Ishikawa (cell line): ENCODE data around the gene FLG.

Experiments
- CEBPB ChIP-seq: IDR thresholded peaks from 2 replicates; pipeline ENCODE4 v1.6.1; 2012
- CREB1 ChIP-seq: IDR thresholded peaks from 2 replicates; pipeline ENCODE4 v1.6.1; 2012; ENCODE audit warnings: low read depth
- EGR1 ChIP-seq: IDR thresholded peaks from 2 replicates; pipeline ENCODE4 v1.6.1; 2012
- EP300 ChIP-seq: IDR thresholded peaks from 2 replicates; pipeline ENCODE4 v1.6.1; 2012; ENCODE audit warnings: borderline replicate concordance
- FOXM1 ChIP-seq: IDR thresholded peaks from 2 replicates; pipeline ENCODE4 v1.6.1; 2012; ENCODE audit warnings: low read depth, borderline replicate concordance
- RAD21 ChIP-seq: IDR thresholded peaks from 2 replicates; pipeline ENCODE4 v1.6.1; 2012; ENCODE audit warnings: low read depth
- TAF1 ChIP-seq: IDR thresholded peaks from 2 replicates; pipeline ENCODE4 v1.6.1; 2012; ENCODE audit warnings: low read depth, mild to moderate bottlenecking
- TCF12 ChIP-seq: IDR thresholded peaks from 2 replicates; pipeline ENCODE4 v1.6.1; 2012; ENCODE audit warnings: low read depth
- TEAD4 ChIP-seq: IDR thresholded peaks from 2 replicates; pipeline ENCODE4 v1.6.1; 2012
- ZBTB7A ChIP-seq: IDR thresholded peaks from 2 replicates; pipeline ENCODE4 v1.6.1; 2012; ENCODE audit warnings: low read depth
- TF ChIP-seq, protein P1 (sequence below): IDR thresholded peaks from 2 replicates; pipeline ENCODE4 v1.6.1; 2012
- TF ChIP-seq, protein P2 (sequence below): IDR thresholded peaks from 2 replicates; pipeline ENCODE4 v1.6.1; 2012; ENCODE audit warnings: low read depth, mild to moderate bottlenecking

DNA sequence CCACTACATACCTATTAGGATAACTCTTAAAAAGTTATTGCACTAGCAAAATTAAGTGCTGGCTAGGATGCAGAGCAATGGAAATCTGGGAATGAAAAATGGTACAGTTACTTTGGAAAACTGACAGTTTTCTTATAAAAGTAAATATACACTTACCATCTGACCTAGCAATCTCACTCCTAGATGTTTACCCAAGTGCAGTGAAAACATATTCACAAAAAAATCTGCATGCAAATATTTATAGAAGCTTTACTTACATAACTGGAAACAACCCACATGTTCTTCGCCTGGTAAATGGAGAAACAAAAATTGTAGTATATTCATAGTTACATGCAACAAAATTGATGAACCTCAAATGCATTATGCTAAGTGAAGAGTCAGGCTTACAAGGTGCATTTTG lies 47.6 kb upstream of the FLG start:
- TF ChIP-seq TEAD4: no peak
- TF ChIP-seq, protein P1, sequence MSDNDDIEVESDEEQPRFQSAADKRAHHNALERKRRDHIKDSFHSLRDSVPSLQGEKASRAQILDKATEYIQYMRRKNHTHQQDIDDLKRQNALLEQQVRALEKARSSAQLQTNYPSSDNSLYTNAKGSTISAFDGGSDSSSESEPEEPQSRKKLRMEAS: no peak
- TF ChIP-seq EP300: no peak
- TF ChIP-seq TAF1: no peak
- TF ChIP-seq, protein P2, sequence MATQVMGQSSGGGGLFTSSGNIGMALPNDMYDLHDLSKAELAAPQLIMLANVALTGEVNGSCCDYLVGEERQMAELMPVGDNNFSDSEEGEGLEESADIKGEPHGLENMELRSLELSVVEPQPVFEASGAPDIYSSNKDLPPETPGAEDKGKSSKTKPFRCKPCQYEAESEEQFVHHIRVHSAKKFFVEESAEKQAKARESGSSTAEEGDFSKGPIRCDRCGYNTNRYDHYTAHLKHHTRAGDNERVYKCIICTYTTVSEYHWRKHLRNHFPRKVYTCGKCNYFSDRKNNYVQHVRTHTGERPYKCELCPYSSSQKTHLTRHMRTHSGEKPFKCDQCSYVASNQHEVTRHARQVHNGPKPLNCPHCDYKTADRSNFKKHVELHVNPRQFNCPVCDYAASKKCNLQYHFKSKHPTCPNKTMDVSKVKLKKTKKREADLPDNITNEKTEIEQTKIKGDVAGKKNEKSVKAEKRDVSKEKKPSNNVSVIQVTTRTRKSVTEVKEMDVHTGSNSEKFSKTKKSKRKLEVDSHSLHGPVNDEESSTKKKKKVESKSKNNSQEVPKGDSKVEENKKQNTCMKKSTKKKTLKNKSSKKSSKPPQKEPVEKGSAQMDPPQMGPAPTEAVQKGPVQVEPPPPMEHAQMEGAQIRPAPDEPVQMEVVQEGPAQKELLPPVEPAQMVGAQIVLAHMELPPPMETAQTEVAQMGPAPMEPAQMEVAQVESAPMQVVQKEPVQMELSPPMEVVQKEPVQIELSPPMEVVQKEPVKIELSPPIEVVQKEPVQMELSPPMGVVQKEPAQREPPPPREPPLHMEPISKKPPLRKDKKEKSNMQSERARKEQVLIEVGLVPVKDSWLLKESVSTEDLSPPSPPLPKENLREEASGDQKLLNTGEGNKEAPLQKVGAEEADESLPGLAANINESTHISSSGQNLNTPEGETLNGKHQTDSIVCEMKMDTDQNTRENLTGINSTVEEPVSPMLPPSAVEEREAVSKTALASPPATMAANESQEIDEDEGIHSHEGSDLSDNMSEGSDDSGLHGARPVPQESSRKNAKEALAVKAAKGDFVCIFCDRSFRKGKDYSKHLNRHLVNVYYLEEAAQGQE: no peak
- no peak for TF ChIP-seq CREB1
- no peak for TF ChIP-seq FOXM1
- no peak for TF ChIP-seq CEBPB
- no peak for TF ChIP-seq EGR1
- TF ChIP-seq RAD21: no peak
- TF ChIP-seq ZBTB7A: no peak
- TF ChIP-seq TCF12: no peak
